Measurements from ENCODE around the gene GJE1. TPM values are rescaled to one million over a fixed set of nuclear protein-coding genes. Genes with fewer than 3 reads are reported as not detected.
A peak's percentile ranks its signal among the peaks of the same experiment; 100 is the strongest.
"Not testable (repeated sequence)": the region's sequence is repeated elsewhere in the genome, so short reads cannot be mapped to it uniquely, and the experiment has no call there.

Gene GJE1
- total RNA-seq, 1 experiment from 2014 or later: not detected

- ChIA-PET CTCF (interaction anchor here (0.9 to 1.0 kb wide), 3 partner anchors 31 to 144 kb away, joined by 4 read pairs; no protein-coding TSS in a partner anchor), POLR2A (interaction anchor here (0.6 kb wide), 1 partner anchor 8 kb away, joined by 4 read pairs; no protein-coding TSS in a partner anchor)
- in situ Hi-C loops (cut with HindIII; ENCODE audit: low pct_unique_long_range_greater_than_20kb, low sequenced_read_pairs); H3K4me3 ChIP-seq (ENCODE audit: low read depth in 2 of 2, low read length in 2 of 2); H3K36me3 ChIP-seq (ENCODE audit: control insufficient read depth, insufficient read depth, low read length); BruUV-seq (replicated peaks); H3K27me3 ChIP-seq (ENCODE audit: control insufficient read depth, insufficient read depth, low read length); H3K9me3 ChIP-seq (ENCODE audit: control insufficient read depth, insufficient read depth, low read depth, low read length); DNase-seq (ENCODE audit: low read depth, low spot score): not testable (repeated sequence)
- TF ChIP-seq CTCF (IDR thresholded peaks at IDR 0.05): peak; percentile 32; the same call in 1 of the 2 replicates
- intact Hi-C loops (cut with micrococcal nuclease; ENCODE audit: unreplicated experiment): loop anchor here (10.0 kb wide), 1 partner anchor 148 kb away; the partner anchor contains the start of gene ADGRG6
- H3K4me1 ChIP-seq (ENCODE audit: control insufficient read depth, insufficient read depth, low read length): peaks cover 45% of the 10 kb centered on the region
- ATAC-seq: peak; percentile 14; the same call in 1 of the 2 replicates
- peak overlapping the region; percentile 93 for H3K27ac ChIP-seq (ENCODE audit: low read length)
Observed at GRCh38 chr6:142156758-142157068, 24.0 kb downstream of the GJE1 start.

GRCh38 chr6:142162780-142163179, 30.1 kb downstream of the GJE1 start:
- POLR2A ChIA-PET: interaction anchor here (0.6 kb wide), 1 partner anchor 160 kb away, joined by 8 read pairs; no protein-coding TSS in a partner anchor
- BruUV-seq (replicated peaks): no TSS peak
- CTCF ChIA-PET: no interaction called here
- ATAC-seq (no peak), DNase-seq (ENCODE audit: low read depth, low spot score) (no peak)
- Histone ChIP-seq H3K36me3 (ENCODE audit: control insufficient read depth, insufficient read depth, low read length) (peaks cover 8% of the 10 kb centered on the region; the same call in 1 of the 2 replicates), H3K9me3 (ENCODE audit: control insufficient read depth, insufficient read depth, low read depth, low read length) (no peaks in the 10 kb centered on the region), H3K4me3 (ENCODE audit: low read depth in 2 of 2, low read length in 2 of 2) (no peak overlapping the region), H3K27ac (ENCODE audit: low read length) (peak overlapping the region; percentile 52; the same call in 1 of the 2 replicates), H3K27me3 (ENCODE audit: control insufficient read depth, insufficient read depth, low read length) (no peaks in the 10 kb centered on the region), H3K4me1 (ENCODE audit: control insufficient read depth, insufficient read depth, low read length) (peaks cover 41% of the 10 kb centered on the region)
- no peak for TF ChIP-seq SIN3A (IDR thresholded peaks at IDR 0.05; ENCODE audit: borderline replicate concordance, insufficient read depth, low read depth, low read length)
- no peak for TF ChIP-seq REST (IDR thresholded peaks at IDR 0.05; ENCODE audit: insufficient read depth in 1 of 2, low read depth in 2 of 2, low read length in 1 of 2)
- TF ChIP-seq POLR2AphosphoS5 (IDR thresholded peaks at IDR 0.05; ENCODE audit: low read depth, low read length): no peak
- no peak for TF ChIP-seq CTCF (IDR thresholded peaks at IDR 0.05)
- TF ChIP-seq TCF7L2 (IDR thresholded peaks at IDR 0.05; ENCODE audit: low read depth, low read length): no peak
- intact Hi-C loops (cut with micrococcal nuclease; ENCODE audit: unreplicated experiment) (no loop called here), in situ Hi-C loops (cut with HindIII; ENCODE audit: low pct_unique_long_range_greater_than_20kb, low sequenced_read_pairs) (no loop called here)

Data from Panc1 (cell line).